HG03457 (cell line): Measurements from ENCODE around the gene USP11.

Experiments used
- ATAC-seq: cut with Tn5 transposase; IDR thresholded peaks from one replicate; pipeline ENCODE4 v1.9.1; 2021; ENCODE audit warnings: moderate number of reproducible peaks; ENCODE audit not compliant: unreplicated experiment

USP11 gene

DNA sequence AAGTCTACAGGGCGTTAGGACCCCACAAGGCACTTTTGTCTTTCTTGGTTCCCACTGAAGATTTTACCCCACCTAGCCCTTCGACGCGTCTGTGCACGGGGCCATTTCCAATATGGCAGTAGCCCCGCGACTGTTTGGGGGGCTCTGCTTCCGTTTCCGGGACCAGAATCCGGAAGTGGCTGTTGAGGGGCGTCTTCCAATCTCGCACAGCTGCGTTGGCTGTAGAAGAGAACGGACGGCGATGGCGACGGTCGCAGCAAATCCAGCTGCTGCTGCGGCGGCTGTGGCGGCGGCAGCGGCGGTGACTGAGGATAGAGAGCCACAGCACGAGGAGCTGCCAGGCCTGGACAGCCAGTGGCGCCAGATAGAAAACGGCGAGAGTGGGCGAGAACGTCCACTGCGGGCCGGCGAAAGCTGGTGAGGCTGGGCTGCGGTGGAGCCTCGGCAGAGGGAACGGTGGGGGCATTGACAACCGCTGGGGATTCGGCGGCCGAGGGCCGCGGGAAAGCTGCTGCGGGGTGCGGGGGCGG, at the start of gene USP11:
Gene USP11, plus strand, starts transcription at position 207 of the 530 bp plus-strand sequence. Its CDS starts 35 bp downstream, at position 242.
- ATAC-seq, result peak; percentile 3

DNA sequence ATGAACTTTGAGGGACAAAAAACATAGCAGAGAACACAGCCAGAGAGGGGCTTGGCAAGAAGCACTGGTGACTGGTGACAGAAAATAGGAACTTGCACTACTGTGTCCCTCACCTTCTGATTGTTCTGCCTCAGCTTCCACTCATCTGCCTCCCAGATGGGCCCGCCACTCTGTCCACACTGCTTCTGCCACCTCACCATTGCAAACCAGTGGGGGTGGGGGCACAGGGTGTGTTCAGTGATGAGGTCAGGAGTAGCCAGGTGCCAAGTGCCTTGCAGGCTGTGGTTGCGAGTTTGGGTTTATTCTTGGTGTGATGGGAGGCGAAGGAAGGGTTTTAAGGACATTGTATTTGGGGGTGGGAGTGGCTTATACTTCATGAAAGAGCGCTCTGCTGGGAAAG, 48.3 kb upstream of the USP11 start:
- no peak for ATAC-seq

DNA sequence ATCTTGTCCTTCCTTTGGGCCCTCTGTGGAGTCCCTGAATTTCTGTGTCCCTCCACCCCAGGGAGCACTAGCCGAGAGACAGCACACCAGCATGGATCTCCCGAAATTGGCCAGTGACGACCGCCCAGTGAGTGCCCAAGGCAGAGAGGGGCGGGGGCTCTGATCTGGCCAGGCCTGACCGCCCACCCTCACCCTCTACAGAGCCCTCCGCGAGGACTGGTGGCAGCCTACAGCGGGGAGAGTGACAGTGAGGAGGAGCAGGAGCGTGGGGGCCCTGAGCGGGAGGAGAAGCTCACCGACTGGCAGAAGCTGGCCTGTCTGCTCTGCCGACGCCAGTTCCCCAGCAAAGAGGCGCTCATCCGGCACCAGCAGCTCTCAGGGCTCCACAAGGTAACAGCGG, 47.6 kb upstream of the USP11 start:
- no peak for ATAC-seq

DNA sequence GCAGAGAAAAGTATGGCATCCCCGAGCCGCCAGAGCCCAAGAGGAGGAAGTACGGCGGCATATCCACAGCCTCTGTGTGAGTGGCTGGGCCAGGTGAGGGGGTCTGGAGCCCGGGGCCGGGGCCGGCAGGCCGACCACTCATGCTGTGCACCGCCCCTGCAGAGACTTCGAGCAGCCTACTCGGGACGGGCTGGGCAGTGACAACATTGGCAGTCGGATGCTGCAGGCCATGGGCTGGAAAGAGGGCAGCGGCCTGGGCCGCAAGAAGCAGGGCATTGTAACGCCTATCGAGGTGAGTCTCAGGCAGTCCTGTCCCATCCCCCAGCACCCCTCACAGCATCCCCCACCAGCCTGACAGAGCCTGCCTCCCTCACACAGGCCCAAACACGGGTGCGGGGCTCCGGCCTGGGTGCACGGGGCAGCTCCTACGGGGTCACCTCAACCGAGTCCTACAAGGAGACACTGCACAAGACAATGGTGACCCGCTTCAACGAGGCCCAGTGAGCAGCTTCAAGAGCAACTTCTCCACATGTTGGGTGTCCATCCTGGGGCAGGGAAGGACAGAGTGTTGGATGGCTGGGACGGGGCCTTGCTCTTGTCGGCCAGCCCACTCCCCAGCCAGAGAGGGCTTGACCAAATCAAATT, 46.6 kb upstream of the USP11 start:
- ATAC-seq, result no peak

DNA sequence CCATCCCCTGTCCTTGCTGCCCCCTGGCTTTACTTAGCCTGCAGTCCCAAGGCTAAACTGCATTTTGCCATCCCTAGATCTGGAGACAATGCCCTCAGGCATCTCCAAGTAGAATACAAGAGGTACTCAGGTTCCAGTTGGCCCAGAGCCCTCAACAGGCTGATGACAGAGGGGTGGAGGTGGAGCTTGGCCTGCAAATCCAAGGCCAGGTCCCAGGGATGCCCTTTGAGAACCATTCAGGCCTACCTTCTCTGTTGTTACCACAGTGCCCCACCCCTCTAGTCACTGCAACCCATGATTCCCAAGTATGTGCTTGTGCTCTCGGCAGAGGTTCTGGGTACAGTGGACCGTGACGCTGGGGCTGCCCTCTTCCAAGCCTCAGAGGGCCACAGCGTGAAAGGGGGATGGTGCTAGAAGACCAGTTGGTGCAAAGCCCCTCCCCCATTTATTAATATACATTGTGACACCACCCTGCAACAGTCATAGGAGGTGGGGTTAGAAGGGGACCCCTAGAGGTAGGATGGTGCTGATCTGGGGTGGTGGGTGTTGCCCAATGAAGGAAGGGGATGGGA, 45.6 kb upstream of the USP11 start:
- no peak for ATAC-seq

DNA sequence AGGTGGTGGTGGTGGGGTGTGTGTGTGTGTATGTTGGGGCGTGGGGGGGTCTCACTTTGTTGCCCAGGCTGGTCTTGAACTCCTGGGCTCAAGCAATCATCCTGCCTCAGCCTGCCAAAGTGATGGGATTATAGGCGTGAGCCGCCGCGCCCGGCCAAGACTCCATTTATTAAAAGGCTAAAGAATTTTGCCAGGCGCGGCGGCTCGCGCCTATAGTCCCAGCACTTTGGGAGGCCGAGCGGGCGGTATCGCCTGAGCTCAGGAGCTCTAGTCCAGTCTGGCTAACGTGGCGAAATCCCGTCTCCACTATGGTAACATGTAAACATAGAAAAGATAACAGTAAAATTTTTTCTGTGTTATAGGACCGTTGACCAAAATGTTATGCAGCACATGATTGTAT, 42.9 kb upstream of the USP11 start:
- no peak for ATAC-seq

DNA sequence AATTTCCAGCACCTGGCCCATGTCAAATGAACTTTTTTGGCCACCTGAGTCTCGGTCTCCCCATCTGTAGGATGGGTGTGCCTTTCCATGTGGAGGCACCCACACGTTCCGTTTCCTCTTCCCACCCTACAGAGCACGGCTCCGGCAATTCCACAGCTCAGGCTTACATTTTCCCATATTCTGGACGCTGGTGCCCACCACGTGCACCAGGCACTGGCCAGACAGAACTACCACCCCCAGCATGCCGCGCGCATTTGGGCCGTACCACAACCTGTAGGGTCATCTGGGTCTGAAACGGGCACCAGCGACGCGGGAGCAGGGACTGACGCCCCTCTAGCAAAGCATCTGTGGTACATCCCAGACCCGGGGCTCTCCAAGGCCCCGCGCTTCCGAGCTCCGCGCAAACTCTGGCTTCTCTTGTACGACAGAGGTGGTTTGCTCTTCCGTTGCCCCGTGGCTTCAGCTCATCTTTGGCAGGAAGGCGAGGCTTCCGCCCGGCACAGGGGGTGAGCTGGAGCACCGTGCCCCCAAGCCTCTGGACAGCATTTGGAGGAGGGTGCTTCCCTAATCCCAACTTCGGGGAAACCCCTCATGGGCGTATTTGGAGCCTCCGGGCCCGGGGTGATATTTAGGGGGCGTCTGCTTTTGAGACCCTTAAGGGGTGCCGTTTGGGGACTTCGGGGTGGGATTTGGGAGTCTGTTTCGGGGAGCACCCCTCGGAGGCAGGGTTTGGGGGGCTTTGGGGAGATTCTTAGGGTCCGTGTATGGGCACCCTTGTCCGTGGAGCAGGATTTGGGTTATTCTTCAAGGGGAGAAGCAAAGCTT, 42.2 kb upstream of the USP11 start:
- peak; percentile 50 for ATAC-seq

DNA sequence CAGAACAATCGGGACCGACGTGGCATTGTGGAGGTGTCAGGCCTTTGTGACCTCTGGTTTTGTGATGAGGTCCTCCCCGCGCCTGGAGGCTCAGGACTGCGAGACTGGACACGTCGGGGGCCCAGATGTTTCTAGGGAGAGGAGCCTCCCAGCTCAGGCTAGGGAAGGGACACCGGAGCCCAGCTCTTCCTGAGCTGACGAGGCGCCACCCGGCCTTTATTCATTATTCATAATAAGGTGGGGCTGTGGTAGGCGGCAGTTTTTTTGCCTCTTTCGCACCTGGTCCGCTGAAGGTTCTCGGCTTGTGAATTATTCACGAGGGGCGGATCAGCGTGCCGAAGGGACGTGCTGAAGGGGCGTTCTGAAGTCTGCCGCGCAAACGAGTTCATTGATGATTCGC, 41.5 kb upstream of the USP11 start:
- no peak for ATAC-seq

DNA sequence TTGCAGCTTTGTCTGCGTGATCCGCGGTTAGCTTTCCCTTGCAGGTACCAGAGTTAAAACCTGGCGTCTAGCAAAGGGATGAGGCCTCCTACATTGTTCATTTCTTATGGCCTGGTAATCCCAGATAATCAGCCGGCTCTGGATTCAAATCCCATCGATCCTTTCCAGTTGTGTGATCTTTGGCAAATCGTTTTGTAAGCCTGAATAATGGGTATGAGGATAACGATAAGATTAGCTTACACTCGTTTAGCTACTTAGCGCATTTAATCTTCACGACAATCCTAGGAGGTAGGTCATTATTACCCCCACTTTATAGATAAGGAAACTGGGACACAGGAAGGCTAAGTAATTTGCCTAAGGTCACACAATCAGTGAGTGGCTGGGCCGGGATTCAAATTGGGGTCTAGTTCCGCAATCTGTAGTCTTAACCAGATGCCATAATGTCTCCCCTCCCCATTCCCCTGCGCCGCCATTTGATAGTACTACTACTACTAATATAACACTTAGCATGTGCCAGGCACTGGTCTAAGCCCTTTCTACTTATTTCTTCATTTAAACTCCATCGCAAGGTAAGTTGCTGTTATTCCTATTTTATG, 40.9 kb upstream of the USP11 start:
- ATAC-seq, result no peak

DNA sequence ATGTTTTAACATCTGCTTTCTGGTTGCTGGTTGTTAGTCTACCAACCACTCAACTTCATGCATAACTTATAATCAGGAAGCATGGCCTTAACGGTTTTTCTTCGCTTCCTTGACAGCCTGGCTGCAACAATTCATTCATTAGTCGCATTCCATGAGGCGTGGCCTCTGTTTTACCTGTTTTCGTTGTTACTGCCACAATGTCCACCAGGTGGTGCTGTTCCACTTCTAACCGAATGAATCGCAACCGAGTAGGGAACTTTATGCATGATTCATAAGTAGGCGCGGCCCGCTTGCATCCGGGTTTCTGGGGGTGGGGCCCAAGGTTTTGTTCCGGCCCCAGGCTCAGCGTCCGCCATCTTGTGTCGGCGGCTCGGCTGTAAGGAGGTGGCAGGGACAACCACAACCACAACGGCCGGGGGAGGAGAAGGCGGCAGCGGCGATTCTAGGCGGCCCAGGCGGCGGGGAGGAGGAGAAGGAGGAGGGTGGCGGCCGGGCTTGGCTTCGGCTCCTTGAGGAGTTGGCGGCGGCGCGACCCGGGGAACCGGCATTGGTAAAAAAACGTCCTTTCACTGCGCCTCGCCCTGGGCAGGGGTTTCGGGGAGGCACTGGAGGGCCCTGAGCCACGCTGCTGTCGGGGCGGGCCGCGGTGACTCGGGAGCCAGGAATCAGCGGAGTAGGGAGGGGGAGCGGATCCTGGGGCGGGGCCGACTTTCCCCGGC, 39.2 kb upstream of the USP11 start, which contains the start of gene UBA1:
Gene UBA1, plus strand, starts transcription at position 355 of the 719 bp plus-strand sequence. CDS start 4,974 bp downstream, outside the sequence.
- ATAC-seq, result peak; percentile 38

DNA sequence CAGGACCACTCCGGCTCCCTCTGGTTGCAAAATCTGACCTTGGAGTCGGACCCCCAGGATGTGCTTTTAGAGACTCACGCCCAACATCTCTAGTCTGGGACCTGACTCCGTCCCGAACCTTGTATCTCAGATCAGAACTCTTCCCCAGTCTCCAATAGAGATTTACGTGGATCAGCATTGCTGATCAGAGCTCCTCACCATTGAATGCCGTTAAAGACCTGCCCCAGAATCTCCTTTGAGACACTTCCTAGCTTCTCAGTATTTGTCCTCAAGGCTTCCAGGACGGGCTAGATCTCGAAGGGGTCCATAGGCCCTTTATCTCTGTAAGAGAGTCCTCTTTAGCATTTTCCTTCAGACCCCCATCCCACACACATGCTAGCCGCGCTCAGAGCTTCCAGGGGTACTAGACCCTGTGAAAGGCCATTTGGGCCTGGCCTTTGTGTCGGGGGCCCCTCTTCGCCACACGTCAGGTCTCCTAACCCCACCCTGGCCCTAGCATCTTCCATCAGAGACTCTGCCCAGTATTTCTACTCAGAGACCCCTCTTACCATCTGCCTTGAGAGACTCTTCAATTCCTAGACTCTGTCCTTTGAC, 38.5 kb upstream of the USP11 start:
- no peak for ATAC-seq

DNA sequence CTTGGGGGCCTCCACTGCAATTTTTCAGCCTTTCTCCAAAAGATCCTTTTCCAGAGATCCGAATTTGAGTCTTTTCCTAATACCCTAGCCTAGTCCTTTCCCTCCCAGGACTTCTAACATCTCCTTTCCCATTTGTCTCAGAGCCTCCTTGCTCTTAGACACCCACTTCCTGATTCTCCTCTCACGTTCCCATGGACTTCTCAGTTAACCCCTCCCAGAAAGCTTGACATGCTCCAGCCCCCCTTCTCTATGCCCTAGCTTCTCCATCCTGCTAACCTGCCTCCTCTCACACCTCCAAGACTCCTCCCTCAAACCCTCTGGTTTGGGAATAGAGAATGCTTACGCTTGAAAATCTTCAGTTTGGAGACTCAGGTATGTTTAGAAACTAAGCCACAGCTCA, 36.7 kb upstream of the USP11 start:
- no peak for ATAC-seq

DNA sequence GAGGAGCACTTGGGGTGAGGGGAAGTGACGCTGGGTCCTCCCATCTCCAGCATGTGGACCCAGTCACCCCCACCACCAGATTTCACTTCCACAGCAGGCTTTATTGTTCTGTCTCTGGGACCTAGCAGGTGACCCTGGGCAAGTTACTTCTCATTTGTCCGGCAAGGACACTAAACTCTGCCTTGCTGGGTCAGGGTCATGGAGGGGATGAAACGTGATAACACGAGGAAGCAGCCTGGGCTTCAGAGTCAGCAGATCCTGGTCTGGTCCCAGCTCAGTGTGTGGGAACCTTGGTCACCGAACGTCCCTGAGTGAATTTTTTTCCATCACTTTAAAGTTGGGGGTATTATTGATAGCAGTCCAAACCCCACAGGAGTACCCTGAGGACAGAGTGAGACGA, 35.3 kb upstream of the USP11 start:
- ATAC-seq, result no peak

DNA sequence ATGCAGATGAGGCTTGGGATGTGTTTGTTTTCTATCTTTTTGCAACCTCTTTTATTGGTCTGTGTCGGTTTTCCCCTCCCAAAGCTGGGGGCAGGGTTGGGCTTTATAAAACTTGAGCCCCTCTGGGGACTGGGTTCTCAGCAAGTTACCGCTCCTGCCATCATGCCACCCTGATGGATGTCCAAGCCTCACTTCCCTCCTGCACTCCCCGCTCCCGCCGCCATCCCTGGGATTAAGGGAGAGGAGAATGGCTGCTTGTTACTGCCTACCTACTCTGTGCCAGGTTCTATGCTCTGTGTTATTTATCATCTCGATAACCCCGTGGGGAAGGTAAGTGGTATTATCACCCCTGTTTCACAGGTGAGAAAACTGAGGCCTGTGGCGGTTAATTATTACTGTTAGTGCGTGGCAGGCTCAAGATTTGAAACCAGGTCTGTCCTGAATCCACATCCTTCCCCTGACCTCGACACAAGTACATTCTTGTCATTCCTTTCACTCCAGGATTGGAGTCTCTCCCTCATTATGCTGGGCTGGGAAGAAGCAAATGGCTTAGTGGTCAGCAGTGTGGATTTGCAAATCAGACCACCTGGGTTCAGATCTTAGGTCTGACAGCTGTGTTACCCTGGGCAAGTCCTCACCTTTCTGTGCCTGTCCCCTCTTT, 34.7 kb upstream of the USP11 start:
- ATAC-seq, result no peak

DNA sequence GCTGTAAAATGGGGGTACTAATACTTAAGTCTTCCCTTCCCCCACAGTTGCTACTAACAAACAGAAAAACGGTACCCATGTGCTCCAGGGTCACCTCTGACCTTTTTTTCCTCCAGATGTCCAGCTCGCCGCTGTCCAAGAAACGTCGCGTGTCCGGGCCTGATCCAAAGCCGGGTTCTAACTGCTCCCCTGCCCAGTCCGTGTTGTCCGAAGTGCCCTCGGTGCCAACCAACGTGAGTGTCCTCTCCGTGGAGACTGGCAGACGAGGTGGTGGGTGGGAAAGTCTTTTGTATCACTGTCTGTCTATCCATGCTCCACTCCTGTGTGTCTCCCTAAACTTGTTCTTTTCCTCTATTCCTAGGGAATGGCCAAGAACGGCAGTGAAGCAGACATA, 34.1 kb upstream of the USP11 start:
- ATAC-seq, result no peak

DNA sequence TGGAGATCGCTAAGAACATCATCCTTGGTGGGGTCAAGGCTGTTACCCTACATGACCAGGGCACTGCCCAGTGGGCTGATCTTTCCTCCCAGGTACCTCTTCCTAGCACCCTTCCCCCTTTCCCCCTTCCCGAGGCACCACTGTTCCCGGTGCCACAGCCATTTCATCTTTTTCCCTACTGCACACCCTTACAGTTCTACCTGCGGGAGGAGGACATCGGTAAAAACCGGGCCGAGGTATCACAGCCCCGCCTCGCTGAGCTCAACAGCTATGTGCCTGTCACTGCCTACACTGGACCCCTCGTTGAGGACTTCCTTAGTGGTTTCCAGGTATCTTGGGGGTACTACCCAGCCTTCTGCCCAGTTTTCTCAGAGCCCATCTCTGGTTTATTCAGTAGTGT, 33.5 kb upstream of the USP11 start:
- ATAC-seq, result no peak

DNA sequence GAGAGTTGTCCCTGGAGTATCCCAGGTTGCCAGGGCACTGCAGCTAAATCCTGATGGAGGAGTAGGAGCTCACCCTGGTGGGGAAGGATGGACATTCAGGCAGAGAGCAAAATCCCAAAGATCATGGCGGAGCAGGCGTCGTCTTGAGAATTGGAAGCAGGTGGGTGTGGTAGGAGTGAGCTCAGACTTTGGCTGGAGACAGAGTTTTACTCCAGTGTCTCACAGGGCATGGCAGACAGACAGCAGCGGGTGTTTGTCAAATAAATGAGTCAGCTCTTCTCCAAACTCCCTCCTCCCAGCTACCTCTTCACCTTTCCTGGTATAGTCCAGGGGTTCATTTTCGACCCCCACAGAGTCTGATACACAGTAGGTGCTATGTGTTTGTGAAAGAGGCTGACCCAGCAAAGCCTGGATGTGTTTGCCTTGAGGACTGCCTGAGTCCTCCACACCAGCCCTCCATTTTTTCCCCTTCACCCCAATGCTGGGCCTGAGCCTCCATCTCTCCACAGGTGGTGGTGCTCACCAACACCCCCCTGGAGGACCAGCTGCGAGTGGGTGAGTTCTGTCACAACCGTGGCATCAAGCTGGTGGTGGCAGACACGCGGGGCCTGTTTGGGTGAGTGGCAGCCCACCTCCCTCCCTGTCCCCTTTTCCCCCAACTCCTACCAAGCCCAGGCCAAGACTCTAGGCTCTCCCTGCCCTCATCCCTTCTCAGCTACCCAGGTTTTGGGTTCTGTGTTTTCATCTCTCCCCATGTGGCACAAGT, 32.2 kb upstream of the USP11 start:
- ATAC-seq, result no peak

DNA sequence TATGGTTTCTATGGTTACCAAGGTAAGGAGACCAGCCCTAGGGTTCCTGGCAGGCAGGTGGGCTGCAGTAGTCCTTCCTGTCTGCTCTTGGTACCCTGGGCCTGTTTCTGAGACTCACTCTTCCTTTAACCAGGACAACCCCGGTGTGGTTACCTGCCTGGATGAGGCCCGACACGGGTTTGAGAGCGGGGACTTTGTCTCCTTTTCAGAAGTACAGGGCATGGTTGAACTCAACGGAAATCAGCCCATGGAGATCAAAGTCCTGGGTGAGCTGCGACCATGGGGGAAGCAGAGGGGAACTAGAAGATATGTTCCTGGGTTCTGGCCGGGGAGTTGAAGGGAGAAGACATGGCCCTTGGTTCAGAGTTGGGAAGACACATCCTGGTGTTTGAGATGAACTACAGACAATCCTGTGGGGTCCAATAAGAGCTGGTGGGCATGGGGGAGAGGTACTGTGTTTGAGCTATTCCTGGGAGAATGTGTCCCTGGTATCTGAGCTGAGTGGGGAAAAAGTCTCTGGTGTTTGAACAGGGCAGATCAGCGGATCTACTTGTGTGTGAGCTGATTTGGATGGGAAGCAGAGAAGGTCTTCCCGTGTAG, 31.4 kb upstream of the USP11 start:
- no peak for ATAC-seq

DNA sequence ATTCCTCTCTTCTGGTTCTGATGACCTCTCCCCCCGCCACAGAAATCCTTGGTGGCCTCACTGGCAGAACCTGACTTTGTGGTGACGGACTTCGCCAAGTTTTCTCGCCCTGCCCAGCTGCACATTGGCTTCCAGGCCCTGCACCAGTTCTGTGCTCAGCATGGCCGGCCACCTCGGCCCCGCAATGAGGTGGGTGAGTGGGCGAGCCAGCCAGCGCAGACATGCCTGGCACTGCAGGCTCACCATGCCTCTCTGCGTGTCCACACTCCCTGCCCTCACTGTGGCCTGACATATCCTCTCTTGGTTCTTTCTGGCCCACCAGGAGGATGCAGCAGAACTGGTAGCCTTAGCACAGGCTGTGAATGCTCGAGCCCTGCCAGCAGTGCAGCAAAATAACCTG, 30.5 kb upstream of the USP11 start:
- no peak for ATAC-seq
